K562 (cell line): ENCODE results near the gene HIP1R. TPM values are rescaled to one million over a fixed set of nuclear protein-coding genes. Genes with fewer than 3 reads are reported as not detected.

Source experiments
- CCNT2 ChIP-seq: IDR thresholded peaks from 2 replicates; pipeline ENCODE4 v1.6.1; 2011; ENCODE audit warnings: borderline replicate concordance, low read depth, mild to moderate bottlenecking, moderate library complexity, mixed read lengths, low read length; ENCODE audit not compliant: insufficient read length; ENCODE audit errors: extremely low read depth
- CHD2 ChIP-seq: IDR thresholded peaks from 2 replicates; pipeline ENCODE4 v1.6.1; 2011; ENCODE audit warnings: low read depth, low read length
- GTF3C2 ChIP-seq: IDR thresholded peaks from 3 replicates; pipeline ENCODE4 v1.6.1; 2011; ENCODE audit warnings: borderline replicate concordance, mild to moderate bottlenecking, moderate library complexity; ENCODE audit not compliant: insufficient read length; ENCODE audit errors: extremely low read depth
- REST ChIP-seq, 2 experiments: fragments of 450-650 bp; formaldehyde crosslinking in 1 of 2; IDR thresholded peaks; 2 replicates each; pipeline versions ENCODE4 v1.4.0 to v1.6.1; 2014 to 2020; ENCODE audit warnings: mild to moderate bottlenecking in 2 of 2, borderline replicate concordance in 1 of 2, low read depth in 1 of 2
- SOX6 ChIP-seq: fragments of 450-650 bp; IDR thresholded peaks from 2 replicates; pipeline ENCODE4 v1.6.1; 2014; ENCODE audit warnings: mild to moderate bottlenecking
- TAL1 ChIP-seq: fragments of 450-650 bp; IDR thresholded peaks from 2 replicates; pipeline ENCODE4 v1.6.1; 2016; ENCODE audit warnings: mild to moderate bottlenecking
- ZBTB49 ChIP-seq: sonication (generic); formaldehyde crosslinking; IDR thresholded peaks from 2 replicates; pipeline ENCODE4 v1.8.0; 2022; ENCODE audit warnings: missing genetic modification reagents, mild to moderate bottlenecking, borderline replicate concordance
- ZNF644 ChIP-seq: fragments of 200-800 bp; sonication (Bioruptor generic); IDR thresholded peaks from 2 replicates; pipeline ENCODE4 v1.6.1; 2016; ENCODE audit warnings: low read depth, missing genetic modification characterization, missing compliant biosample characterization
- ZSCAN32 ChIP-seq: fragments of 450-650 bp; formaldehyde crosslinking; IDR thresholded peaks from 2 replicates; pipeline ENCODE4 v1.4.0; 2020; ENCODE audit warnings: mild to moderate bottlenecking, moderate library complexity
- polyA plus RNA-seq, 8 experiments: library from polyadenylated mRNA; depleted of rRNA in 4 of 8; stranded (reverse) in 5 of 8; unstranded in 3 of 8; fragments of >200 nt; fragmentation: Nextera tagmentation in 2 of 8; fragmentation: Illumina TruSeq in 1 of 8; extraction: Ambion mirVana in 2 of 8; extraction: Trizol in 1 of 8; gene quantifications; 2 replicates each; pipeline versions ENCODE4 v1.2.1 to v1.2.3, GENCODE V29; 2011 to 2014; ENCODE audit warnings: inconsistent platforms in 1 of 8, missing spikeins in 1 of 8
- total RNA-seq, 7 experiments: library from RNA; depleted of rRNA in 6 of 7; stranded (reverse); fragments of >200 nt in 6 of 7; fragmentation: Illumina TruSeq in 2 of 7; extraction: Trizol in 2 of 7; gene quantifications; 2 replicates each; pipeline versions ENCODE4 v1.2.1 to v1.2.3, GENCODE V29; 2011 to 2021; ENCODE audit warnings: low replicate concordance in 1 of 7

HIP1R gene
- total and polyA plus RNA-seq, 9 of the 15 experiments (the other 6 are each of a cell fraction or from before 2014, with no cell fraction given) = 0.15 to 31.0 (median 14.2) TPM

GRCh38 chr12:122886851-122887818 is 51.9 kb downstream of the HIP1R start (continued):
- peak; percentile 21; the same call in 1 of the 2 replicates for TF ChIP-seq REST (IDR thresholded peaks at IDR 0.05; ENCODE audit: borderline replicate concordance)
- TF ChIP-seq REST (CRISPR knock-in tag; IDR thresholded peaks at IDR 0.05; ENCODE audit: low read depth) = no peak
- TF ChIP-seq CCNT2 = peak; percentile 73
- no peak for TF ChIP-seq CHD2
- TF ChIP-seq TAL1 = peak; percentile 85
- no peak for TF ChIP-seq ZSCAN32 (CRISPR knock-in tag)
- TF ChIP-seq ZNF644 (tag) = 0 out of 2 replicates have a peak, but pooled peaks have one; percentile 29
- TF ChIP-seq ZBTB49 = no peak
- TF ChIP-seq GTF3C2 = no peak
- TF ChIP-seq SOX6 = peak; percentile 76
